ENCODE results near the gene TPCN2.

- TF ChIP-seq POLR2A (IDR thresholded peaks at IDR 0.05) = no peak
- TF ChIP-seq CTCF (IDR thresholded peaks at IDR 0.05) = no peak
Observed at GRCh38 chr11:69100454-69101114, 51.9 kb downstream of the TPCN2 start.
